ENCODE measurements around the gene GGPS1. TPM values are rescaled to one million over a fixed set of nuclear protein-coding genes. Genes with fewer than 3 reads are reported as not detected.
A peak's percentile ranks its signal among the peaks of the same experiment; 100 is the strongest.
"Not testable (repeated sequence)": the region's sequence is repeated elsewhere in the genome, so short reads cannot be mapped to it uniquely, and the experiment has no call there.

The GGPS1 gene
- polyA plus RNA-seq, 5 donors, result 43.7 to 58.9 (median 51.0) TPM

DNA sequence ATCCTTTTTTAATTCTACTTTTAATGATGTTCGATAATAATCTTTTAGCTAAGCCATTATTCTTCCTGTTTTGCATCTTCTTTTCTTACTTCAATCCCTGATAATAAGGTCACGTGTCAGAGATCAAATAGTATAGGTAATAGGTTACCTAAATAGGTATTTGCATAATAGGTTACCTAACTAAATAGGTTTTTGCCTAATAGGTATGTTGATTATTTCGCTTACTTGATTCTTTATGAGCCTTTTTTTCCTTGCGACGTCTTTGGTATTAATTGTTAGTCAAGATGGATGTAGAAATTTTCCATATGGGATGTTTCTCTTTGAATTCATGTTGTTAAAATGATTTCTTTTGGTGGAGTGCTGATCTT, 2.5 kb downstream of the GGPS1 start:
- DNase-seq, result no peak

DNA sequence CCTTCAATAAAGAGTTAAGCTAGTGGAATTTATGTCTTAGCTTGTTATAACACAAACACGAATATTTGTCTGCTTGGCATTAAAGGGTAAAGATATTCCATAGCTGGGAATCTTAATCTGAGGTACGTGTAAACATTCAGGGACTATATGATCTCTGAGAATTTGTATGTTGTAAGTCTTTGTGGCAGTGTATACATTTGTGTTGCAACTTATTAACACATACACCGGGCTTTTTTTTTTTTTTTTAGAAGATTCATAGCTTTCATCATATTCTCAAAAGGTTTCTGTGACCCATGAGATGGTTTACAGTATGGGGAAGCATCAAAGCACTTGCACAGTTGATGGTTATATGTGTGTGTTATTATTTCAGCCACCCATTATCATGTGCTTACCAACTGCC, 3.0 kb downstream of the GGPS1 start:
- DNase-seq, result no peak

DNA sequence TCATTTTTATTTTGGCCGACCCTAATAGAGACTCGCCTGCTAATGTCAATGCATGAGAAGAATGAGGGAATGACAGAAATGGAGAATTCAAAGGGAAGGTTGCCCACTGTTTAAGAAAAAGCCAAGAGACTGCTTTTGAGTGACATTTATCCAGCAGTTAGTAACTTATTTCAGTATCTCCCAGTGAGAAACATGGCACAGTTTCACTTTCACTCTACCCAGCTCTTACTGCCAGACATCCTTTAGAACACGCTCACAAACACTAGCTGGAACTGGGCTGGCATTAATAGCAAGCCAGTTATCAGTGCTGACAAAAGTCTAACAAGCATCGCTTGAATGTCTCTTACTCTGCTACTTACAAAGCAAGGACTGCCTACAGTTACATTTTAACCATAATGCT, 8.5 kb downstream of the GGPS1 start:
- peak in 1 of 2 donors; percentile 8 for DNase-seq

DNA sequence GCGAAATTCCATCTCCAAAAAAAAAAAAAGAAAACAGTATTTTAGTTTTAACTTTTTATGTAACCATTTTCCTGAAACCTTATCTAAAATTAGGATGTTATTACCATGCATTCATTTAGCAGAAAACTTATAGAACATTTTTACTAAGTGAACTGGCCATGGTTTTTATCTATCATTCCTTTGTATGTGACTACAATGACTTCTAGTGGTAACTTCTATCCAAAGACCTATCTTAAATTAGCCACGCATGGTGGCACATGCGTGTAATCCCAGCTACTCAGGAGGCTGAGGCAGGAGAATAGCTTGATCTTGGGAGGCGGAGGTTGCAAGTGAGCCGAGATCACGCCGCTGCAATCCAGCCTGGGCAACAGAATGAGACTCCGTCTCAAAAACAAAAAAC, 11.4 kb downstream of the GGPS1 start:
- no peak for DNase-seq

DNA sequence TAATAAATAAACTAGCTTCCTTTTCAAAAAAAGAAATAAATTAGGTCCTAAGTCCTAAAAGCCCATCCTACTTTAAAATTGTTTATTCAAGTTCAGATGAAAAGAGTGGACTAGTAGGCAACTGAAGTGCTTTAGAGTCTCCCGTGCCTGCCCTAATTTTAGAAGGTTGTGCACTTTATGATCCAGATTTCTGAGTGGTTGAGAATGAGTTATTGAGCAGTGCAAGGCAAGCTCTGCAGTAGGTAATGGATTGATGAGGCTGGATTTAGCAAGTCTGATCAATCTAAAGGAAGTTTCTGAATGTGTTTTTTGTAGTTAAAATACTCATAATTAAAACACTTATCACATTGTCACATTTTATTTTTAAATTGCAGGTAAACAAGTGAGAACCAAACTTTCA, 13.0 kb downstream of the GGPS1 start:
- no peak for DNase-seq

DNA sequence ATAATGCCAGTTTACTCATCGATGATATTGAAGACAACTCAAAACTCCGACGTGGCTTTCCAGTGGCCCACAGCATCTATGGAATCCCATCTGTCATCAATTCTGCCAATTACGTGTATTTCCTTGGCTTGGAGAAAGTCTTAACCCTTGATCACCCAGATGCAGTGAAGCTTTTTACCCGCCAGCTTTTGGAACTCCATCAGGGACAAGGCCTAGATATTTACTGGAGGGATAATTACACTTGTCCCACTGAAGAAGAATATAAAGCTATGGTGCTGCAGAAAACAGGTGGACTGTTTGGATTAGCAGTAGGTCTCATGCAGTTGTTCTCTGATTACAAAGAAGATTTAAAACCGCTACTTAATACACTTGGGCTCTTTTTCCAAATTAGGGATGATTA, 13.7 kb downstream of the GGPS1 start:
- no peak for DNase-seq

DNA sequence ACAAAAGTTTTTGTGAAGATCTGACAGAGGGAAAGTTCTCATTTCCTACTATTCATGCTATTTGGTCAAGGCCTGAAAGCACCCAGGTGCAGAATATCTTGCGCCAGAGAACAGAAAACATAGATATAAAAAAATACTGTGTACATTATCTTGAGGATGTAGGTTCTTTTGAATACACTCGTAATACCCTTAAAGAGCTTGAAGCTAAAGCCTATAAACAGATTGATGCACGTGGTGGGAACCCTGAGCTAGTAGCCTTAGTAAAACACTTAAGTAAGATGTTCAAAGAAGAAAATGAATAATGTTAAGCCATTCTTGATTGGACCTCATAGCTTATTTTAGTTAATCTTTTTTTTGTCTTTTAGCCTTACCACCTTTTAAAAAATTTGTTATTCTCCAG, 14.1 kb downstream of the GGPS1 start:
- DNase-seq, result no peak

DNA sequence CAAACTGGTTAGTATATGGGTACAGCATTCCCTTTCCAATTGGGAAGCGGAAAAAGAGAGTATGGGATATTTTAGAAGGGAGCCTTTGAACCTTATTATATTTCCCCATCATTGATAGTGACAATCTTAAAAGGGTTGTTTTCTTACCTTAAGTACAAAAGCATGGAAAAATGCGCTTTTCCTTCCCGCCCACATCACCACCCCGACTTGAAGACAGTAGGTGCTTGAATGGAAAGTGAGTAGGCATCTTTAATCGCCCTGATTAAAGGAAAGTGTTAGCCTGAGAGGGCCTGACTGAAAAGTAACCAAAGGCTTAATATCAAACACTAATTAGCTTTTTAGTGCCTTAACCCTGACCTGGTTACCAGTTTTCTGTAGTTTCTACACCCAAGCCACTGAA, 15.4 kb downstream of the GGPS1 start:
- DNase-seq, result no peak

DNA sequence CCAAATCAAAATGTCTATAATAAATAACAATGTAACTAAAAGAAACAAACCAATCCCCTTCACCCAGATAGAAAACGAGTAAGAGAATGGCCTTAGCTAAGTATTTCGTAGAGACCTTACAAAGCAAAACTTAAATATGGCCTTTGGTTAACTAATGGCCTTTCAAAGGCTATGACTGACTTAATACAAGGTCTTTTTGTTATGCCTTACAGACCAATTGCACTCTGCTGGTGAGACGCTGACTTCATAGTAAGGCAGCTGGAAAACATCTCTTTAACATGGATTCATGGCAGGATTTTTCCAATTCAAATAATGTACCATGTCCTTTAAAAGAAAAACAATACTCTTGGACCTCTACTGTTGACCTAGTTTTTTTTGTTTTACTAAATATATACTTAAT, 23.1 kb downstream of the GGPS1 start:
- DNase-seq, result no peak

DNA sequence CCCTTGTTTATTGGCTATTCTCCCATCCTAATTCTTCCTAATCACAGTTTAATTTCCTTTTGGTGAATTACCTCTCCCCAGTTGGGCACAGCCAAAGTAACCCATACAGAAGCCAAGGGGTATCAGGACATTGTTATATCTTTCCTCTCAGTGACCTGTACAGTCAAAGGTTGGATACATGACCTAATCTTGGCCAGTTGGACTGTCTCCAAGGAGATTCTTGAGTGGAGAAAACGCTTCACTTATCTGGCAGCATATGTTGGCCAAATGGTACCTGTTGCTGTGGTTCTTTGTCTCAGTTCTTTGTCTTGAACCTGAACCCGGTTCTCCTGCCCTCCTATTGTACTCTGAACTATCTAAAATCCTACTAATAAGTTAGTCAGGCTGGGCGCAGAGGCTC, 23.5 kb downstream of the GGPS1 start:
- DNase-seq, result no peak

DNA sequence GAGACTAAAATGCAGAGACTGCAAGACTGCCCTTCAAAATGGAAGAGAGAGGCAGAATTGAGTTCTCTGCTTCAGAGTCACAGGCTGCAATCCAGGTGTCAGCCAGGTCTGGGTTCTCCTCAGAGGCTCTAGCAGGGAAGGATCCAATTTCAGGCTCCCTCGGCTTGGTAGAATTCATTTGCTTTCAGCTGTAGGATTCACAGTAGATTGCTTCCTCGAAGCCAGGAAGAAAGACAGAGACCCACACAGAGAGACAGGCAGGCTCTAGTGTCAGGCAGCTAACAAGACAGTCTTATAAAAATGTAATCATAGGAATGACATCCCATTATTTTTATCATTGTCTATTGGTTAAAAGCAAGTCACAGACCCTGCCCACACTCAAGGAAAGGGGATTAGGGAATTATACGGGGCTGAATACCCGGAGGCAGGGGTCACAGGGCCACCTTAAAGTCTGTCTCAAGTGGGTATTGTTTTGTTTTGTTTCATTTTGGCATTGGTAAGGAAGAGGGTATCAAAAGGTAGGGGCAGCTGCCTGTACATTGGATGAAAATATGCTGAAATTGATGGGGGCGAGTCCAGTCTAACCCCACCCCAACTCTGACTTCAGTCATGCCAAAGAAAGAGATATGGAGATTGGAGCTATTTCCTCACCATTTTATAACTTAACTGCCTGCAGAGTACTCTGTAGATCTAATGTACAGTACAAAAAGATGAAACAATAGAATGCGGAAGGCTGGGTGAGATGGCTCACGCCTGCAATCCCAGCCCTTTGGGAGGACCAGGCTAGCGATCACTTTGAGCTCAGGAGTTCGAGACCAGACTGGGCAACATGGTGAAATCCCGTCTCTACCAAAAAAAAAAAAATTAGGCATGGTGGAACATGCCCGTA, 29.4 kb downstream of the GGPS1 start:
- no peak for DNase-seq

DNA sequence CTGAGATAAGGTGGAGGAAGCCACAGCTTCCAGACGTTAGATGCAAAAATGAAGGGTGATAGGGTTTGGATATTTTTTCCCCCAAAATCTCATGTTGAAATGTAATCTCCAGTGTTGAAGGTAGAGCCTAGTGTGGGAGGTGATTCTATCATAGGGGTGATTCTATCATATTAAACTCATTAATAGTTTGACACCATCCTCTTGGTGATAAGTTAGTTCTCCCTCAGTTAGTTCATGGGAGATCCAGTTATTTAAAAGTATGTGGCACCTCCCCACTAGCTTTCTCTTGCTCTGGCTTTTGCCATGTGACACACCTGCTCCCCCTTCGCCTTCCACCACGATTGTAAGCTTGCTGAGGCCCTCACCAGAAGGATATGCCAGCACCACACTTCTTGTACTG, 30.5 kb downstream of the GGPS1 start:
- DNase-seq, result no peak

DNA sequence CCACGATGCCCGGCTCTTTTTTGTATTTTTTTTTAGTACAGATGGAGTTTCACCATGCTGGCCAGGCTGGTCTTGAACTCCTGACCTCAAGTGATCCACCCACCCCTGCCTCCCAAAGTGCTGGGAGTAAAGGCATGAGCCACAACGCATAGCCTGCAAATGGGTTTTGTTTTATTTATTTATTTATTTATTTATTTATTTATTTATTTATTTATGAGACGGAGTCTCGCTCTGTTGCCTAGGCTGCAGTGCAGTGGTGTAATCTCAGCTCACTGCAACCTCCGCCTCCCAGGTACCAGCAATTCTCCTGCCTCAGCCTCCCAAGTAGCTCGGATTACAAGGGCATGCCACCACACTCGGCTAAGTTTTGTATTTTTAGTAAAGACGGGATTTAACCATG, 35.8 kb downstream of the GGPS1 start:
- not testable (repeated sequence) for DNase-seq

DNA sequence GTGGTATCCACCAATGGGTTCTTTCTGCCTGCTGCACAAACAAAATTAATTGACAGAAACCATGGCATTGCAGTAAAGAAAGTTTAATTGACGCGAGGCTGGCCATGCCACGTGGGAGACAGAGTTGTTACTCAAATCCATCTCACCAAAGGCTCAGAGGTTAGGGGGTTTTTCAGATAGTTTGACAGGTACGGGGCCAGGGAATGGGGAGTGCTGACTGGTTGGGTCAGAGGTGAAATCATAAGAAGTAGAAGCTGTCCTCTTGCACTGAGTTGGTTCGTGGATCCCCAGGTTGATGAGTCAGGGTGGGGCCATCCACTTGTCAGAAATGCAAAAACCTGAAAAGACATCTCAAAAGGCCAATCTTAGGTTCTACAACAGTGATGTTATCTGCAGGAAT, 37.9 kb downstream of the GGPS1 start:
- DNase-seq, result no peak

DNA sequence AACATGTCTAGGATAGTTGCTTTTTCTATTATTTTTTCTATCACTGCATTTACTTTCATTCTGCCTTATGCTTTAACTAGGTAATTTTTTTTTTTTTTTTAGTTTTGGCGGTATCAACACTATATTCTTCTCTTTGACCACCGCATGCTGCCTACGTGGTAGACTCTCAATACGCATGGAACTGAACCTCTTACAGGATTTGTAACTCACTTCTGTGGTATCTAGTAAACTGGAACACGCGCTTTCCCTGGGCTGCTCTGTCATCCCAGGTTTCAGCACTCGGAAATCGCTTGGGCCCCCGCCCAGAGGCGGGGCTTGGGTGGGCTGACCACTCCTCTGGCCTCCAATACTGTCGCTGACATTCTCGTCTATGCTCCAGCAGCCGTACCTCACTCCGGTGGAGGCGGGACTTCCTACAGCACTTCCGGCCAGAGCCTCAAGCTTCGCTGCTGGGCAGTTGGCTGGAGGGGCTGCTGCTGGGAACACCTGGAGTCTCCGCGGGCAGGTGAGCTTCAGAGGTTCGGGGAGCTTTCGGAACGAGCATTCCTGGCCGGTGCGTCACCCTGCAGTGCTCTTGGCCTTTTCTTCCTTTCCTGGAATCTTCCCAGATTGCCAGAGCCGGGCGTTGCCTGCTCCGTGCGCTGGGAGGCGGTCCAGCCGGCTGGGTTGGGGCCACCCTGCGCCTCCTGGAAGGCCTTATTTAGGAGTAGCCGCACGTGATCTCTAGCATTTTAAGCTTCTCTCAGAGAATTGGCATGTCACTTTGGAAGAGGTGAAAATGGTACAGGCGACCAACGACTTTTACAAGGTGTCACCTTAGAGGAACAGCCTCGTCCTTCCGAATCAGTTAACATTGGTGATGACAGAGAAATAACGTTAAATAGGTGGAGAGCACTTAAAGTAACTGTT, 38.9 kb downstream of the GGPS1 start, which contains the start of gene TBCE:
Gene TBCE, plus strand, starts transcription at position 428 of the 909 bp plus-strand sequence. CDS start 12,623 bp downstream, outside the sequence.
- DNase-seq, result peak; percentile 94 to 96

DNA sequence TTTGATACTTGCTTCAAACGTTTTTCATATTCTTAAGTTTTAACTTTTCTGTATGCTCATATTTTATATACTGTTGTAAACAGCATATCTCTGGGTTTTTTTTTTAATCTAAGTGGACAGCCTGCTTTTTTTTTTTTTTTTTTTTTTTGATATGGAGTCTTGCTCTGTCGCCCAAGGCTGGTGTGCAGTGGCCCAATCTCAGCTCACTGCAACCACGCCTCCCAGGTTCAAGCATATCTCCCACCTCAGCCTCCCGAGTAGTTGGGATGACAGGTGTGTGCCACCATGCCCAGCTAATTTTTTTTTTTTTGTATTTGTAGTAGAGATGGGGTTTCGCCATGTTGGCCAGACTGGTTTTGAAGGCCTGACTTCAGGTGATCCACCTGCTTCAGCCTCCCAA, 40.1 kb downstream of the GGPS1 start:
- DNase-seq, result no peak

DNA sequence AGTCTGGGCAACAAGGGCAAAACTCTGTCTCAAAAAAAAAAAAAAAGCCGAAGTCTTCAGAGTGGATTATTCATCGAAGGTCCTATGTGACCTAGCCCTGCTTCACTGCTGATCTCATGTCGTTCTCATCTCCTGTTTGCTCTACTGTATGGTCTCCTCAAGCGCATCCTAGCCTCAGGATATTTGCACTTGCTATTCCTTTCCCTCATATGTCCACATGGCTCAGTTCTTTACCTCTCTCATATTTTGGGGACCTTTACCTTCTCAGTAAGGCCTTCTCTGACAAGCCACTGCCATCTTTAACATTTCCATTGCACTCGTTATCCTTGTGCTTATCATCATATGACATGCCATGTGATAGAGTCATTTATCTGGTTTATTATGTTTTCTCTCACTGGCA, 41.4 kb downstream of the GGPS1 start:
- DNase-seq, result no peak

DNA sequence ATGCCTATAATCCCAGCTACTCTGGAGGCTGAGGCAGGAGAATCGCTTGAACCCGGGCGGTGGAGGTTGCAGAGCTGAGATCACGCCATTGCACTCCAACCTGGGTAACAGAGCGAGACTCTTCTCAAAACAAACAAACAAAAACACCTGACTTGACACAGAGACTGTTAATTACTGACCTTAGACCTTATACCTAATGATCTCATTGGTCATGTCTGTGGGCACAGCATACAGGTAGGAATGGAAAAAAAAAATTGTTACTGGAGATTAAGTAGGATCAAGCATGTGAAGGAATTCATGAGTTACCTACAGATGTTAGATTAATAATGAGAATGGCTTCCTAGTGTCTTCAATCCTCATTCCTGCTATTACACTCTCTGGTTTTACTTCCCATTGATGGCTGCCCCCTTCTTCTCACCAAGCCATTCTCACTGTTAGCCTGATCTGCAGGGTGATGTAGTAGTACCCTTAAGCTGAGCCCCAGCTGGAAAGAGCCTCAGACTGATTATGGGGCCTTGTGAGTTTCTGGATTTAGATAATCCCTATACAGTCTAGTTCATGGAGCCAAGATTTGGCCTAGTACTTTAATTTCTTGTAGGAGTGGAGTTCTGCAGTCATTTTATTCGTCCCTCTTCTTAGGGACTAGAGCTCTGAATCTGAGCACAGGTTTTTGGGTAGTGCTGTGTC, 47.7 kb downstream of the GGPS1 start:
- DNase-seq, result no peak

DNA sequence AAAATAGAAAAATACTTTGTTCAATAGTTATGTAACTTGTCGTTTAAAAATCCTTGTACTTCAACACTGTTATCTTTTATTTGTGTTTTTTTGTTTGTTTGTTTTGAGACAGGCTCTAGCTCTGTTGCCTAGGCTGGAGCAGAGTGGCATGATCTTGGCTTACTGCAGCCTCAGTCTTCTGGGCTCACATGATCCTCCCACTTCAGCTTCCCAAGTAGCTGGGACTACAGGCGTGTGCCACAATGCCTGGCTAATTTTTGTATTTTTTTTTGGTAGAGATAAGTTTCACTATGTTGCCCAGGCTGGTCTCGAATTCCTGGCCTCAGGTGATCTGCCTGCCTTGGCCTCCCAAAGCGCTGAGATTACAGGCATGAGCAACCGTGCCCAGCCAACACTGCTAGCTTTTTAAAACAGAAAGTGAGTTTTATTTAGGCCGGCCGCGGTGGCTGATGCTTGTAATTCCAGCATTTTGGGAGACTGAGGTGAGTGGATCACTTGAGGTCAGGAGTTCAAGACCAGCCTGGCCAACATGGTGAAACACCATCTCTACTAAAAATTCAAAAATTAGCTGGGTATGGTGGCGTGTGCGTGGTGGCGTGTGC, 49.9 kb downstream of the GGPS1 start:
- DNase-seq, result not testable (repeated sequence)

DNA sequence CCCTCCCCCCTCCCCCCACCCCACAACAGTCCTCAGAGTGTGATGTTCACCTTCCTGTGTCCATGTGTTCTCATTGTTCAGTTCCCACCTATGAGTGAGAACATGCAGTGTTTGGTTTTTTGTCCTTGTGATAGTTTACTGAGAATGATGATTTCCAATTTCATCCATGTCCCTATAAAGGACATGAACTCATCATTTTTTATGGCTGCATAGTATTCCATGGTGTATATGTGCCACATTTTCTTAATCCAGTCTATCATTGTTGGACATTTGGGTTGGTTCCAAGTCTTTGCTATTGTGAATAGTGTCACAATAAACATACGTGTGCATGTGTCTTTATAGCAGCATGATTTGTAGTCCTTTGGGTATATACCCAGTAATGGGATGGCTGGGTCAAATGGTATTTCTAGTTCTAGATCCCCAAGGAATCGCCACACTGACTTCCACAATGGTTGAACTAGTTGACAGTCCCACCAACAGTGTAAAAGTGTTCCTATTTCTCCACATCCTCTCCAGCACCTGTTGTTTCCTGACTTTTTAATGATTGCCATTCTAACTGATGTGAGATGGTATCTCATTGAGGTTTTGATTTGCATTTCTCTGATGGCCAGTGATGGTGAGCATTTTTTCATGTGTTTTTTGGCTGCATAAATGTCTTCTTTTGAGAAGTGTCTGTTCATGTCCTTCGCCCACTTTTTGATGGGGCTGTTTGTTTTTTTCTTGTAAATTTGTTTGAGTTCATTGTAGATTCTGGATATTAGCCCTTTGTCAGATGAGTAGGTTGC, 53.8 kb downstream of the GGPS1 start:
- DNase-seq, result not testable (repeated sequence)

DNA sequence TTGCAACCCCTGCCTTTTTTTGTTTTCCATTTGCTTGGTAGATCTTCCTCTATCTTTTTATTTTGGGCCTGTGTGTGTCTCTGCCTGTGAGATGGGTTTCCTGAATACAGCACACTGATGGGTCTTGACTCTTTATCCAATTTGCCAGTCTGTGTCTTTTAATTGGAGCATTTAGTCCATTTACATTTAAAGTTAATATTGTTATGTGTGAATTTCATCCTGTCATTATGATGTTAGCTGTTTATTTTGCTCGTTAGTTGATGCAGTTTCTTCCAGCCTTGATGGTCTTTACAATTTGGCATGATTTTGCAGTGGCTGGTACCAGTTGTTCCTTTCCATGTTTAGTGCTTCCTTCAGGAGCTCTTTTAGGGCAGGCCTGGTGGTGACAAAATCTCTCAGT, 57.3 kb downstream of the GGPS1 start:
- not testable (repeated sequence) for DNase-seq
